Upper lobe of left lung (tissue), 6 donors: Measurements from ENCODE around the gene GUCA1C. TPM values are rescaled to one million over a fixed set of nuclear protein-coding genes. Genes with fewer than 3 reads are reported as not detected.

ENCODE experiments used
- ATAC-seq, 2 donors: fragments of 200-7000 bp; cut with Tn5 transposase; one replicate each; pipeline ENCODE4 v1.9.1; 2022; ENCODE audit warnings: mild to moderate bottlenecking in 2 of 2, moderate library complexity in 2 of 2; ENCODE audit not compliant: low FRiP score in 2 of 2
- DNase-seq, 2 donors: peaks; one replicate each; pipeline ENCODE4 v3.0.0-alpha.2; 2019 to 2020
- H3K27ac ChIP-seq, 4 donors: fragments of 200-600 bp; sonication (generic); one replicate each; pipeline ENCODE4 v1.5.1; 2016 to 2019
- H3K27me3 ChIP-seq, 4 donors: fragments of 200-600 bp; sonication (generic); one replicate each; pipeline ENCODE4 v1.5.1; 2017 to 2019
- H3K36me3 ChIP-seq, 4 donors: fragments of 200-600 bp; sonication (generic); one replicate each; pipeline ENCODE4 v1.5.1; 2016 to 2019
- H3K4me1 ChIP-seq, 4 donors: fragments of 200-600 bp; sonication (generic); one replicate each; pipeline ENCODE4 v1.5.1; 2018 to 2019
- H3K4me3 ChIP-seq, 4 donors: fragments of 200-600 bp; sonication (generic); one replicate each; pipeline ENCODE4 v1.5.1; 2017 to 2019; ENCODE audit warnings: mild to moderate bottlenecking in 2 of 4, moderate library complexity in 1 of 4
- H3K9me3 ChIP-seq, 4 donors: fragments of 200-600 bp; sonication (generic); one replicate each; pipeline ENCODE4 v1.5.1; 2018 to 2019
- CTCF ChIP-seq, 6 experiments: fragments of 450-650 bp in 4 of 6; fragments of 200-600 bp in 2 of 6; sonication (generic) in 2 of 6; IDR thresholded peaks; one replicate each; pipeline ENCODE4 v1.5.1; 2016 to 2019; ENCODE audit warnings: antibody characterized with exemption in 6 of 6
- EP300 ChIP-seq, 4 donors: sonication (generic); formaldehyde crosslinking; IDR thresholded peaks; one replicate each; pipeline ENCODE4 v1.5.1; 2017; ENCODE audit warnings: antibody characterized with exemption in 4 of 4, control low read depth in 2 of 4
- POLR2A ChIP-seq, 4 donors: fragments of 450-650 bp; IDR thresholded peaks; one replicate each; pipeline ENCODE4 v1.5.1; 2016 to 2017; ENCODE audit warnings: antibody characterized with exemption in 4 of 4, mild to moderate bottlenecking in 2 of 4
- POLR2AphosphoS5 ChIP-seq, 2 donors: sonication (generic); formaldehyde crosslinking; IDR thresholded peaks; one replicate each; pipeline ENCODE4 v1.5.1; 2017; ENCODE audit warnings: antibody characterized with exemption in 2 of 2
- WGBS, 2 donors: methylation state at CpG; one replicate each; pipeline ENCODE4 v1.1.5; 2017 to 2018; 5-methylcytosine and 5-hydroxymethylcytosine counted together
- total RNA-seq, 6 donors: library from RNA; depleted of rRNA in 4 of 6; stranded (reverse); fragments of >200 nt in 4 of 6; gene quantifications; one replicate each; pipeline versions ENCODE4 v1.1.0 to v1.2.1, GENCODE V29; 2016 to 2021
- donor health status: DM: no; HTN: no; CAD: no; lungs with moderate emphysema.
- donor health status: DM: no; HTN: yes; CAD: no; lungs with severe emphysema.

The GUCA1C gene
- total RNA-seq, 6 donors from 2014 or later, result not detected

- Histone ChIP-seq H3K4me3 (no peak overlapping the region), H3K27ac (no peak overlapping the region), H3K36me3 (no peaks in the 10 kb centered on the region), H3K4me1 (no peaks in the 10 kb centered on the region), H3K27me3 (no peaks in the 10 kb centered on the region), H3K9me3 (no peaks in the 10 kb centered on the region)
- TF ChIP-seq EP300 (IDR thresholded peaks at IDR 0.05), result no peak
- TF ChIP-seq CTCF (IDR thresholded peaks at IDR 0.05), result no peak
- no peak for TF ChIP-seq POLR2A (IDR thresholded peaks at IDR 0.05)
- no peak for TF ChIP-seq POLR2AphosphoS5 (IDR thresholded peaks at IDR 0.05)
- DNase-seq (no peak), ATAC-seq (no peak)
Observed at GRCh38 chr3:108882762-108883161, 70.9 kb downstream of the GUCA1C start.

GRCh38 chr3:108879915-108880314 is 73.8 kb downstream of the GUCA1C start:
- WGBS, 2 donors, result 87 to 91% methylated on average over 7 to 8 of the region's 8 CpGs
- no peak for TF ChIP-seq CTCF (IDR thresholded peaks at IDR 0.05)
- no peak for TF ChIP-seq POLR2A (IDR thresholded peaks at IDR 0.05)
- no peak for TF ChIP-seq EP300 (IDR thresholded peaks at IDR 0.05)
- TF ChIP-seq POLR2AphosphoS5 (IDR thresholded peaks at IDR 0.05), result no peak
- Histone ChIP-seq H3K36me3 (no peaks in the 10 kb centered on the region), H3K4me3 (no peak overlapping the region), H3K27me3 (no peaks in the 10 kb centered on the region), H3K4me1 (no peaks in the 10 kb centered on the region), H3K27ac (no peak overlapping the region), H3K9me3 (no peaks in the 10 kb centered on the region)
- no peak for ATAC-seq
- DNase-seq, result no peak

GRCh38 chr3:108877901-108878300 is 75.8 kb downstream of the GUCA1C start:
- Histone ChIP-seq H3K27me3 (no peaks in the 10 kb centered on the region), H3K4me3 (no peak overlapping the region), H3K27ac (no peak overlapping the region), H3K9me3 (no peaks in the 10 kb centered on the region), H3K36me3 (no peaks in the 10 kb centered on the region), H3K4me1 (no peaks in the 10 kb centered on the region)
- ATAC-seq, result no peak
- TF ChIP-seq EP300 (IDR thresholded peaks at IDR 0.05) (no peak), POLR2A (IDR thresholded peaks at IDR 0.05) (no peak), POLR2AphosphoS5 (IDR thresholded peaks at IDR 0.05) (no peak), CTCF (IDR thresholded peaks at IDR 0.05) (no peak)
- WGBS, 2 donors, result 50 to 60% methylated on average over 1 of the region's 1 CpG
- no peak for DNase-seq

- H3K36me3 ChIP-seq, result no peaks in the 10 kb centered on the region
- DNase-seq (no peak), ATAC-seq (no peak)
- no peaks in the 10 kb centered on the region for H3K4me1 ChIP-seq
- H3K27me3 ChIP-seq, result no peaks in the 10 kb centered on the region
- H3K27ac ChIP-seq, result no peak overlapping the region
- H3K9me3 ChIP-seq, result no peaks in the 10 kb centered on the region
- TF ChIP-seq EP300 (IDR thresholded peaks at IDR 0.05) (no peak), CTCF (IDR thresholded peaks at IDR 0.05) (no peak), POLR2A (IDR thresholded peaks at IDR 0.05) (no peak), POLR2AphosphoS5 (IDR thresholded peaks at IDR 0.05) (no peak)
- WGBS, 2 donors, result 84 to 86% methylated on average over 6 of the region's 6 CpGs
- H3K4me3 ChIP-seq, result no peak overlapping the region
Observed at GRCh38 chr3:108863799-108864135, 89.9 kb downstream of the GUCA1C start.

GRCh38 chr3:108862865-108863798 is 90.5 kb downstream of the GUCA1C start:
- H3K4me1 ChIP-seq, result no peaks in the 10 kb centered on the region
- H3K27me3 ChIP-seq, result no peaks in the 10 kb centered on the region
- H3K9me3 ChIP-seq, result no peaks in the 10 kb centered on the region
- 45 to 50% methylated on average over 7 of the region's 7 CpGs for WGBS, 2 donors
- ATAC-seq, result no peak
- no peak overlapping the region for H3K4me3 ChIP-seq
- no peak for DNase-seq
- TF ChIP-seq POLR2AphosphoS5 (IDR thresholded peaks at IDR 0.05), result no peak
- H3K36me3 ChIP-seq, result no peaks in the 10 kb centered on the region
- no peak overlapping the region for H3K27ac ChIP-seq
